Neural cell (in vitro differentiated cells): ENCODE data around the gene CHST2. TPM values are rescaled to one million over a fixed set of nuclear protein-coding genes. Genes with fewer than 3 reads are reported as not detected.

Source experiments
- H2AFZ ChIP-seq: fragments of 200-600, 300-800 bp; sonication (generic), shearing (Covaris generic); 2 replicates; pipeline ENCODE4 v1.6.0; 2014; ENCODE audit warnings: low read depth, mild to moderate bottlenecking, antibody characterized with exemption, low read length, moderate library complexity
- H3F3A ChIP-seq: fragments of 200-600 bp; shearing (Covaris generic); 2 replicates; pipeline ENCODE4 v1.6.1; 2016; ENCODE audit warnings: mild to moderate bottlenecking, moderate library complexity, mixed read lengths, antibody characterized with exemption, low read length; ENCODE audit not compliant: insufficient read depth, poor library complexity, severe bottlenecking
- H3K27ac ChIP-seq: fragments of 200-600, 300-800 bp; sonication (generic), shearing (Covaris generic); 2 replicates; pipeline ENCODE4 v1.5.1; 2014; ENCODE audit warnings: mild to moderate bottlenecking, low read length, moderate library complexity
- H3K27me3 ChIP-seq: fragments of 300-800, 200-600 bp; sonication (generic), shearing (Covaris generic); 2 replicates; pipeline ENCODE4 v1.6.0; 2014; ENCODE audit warnings: mild to moderate bottlenecking, low read depth, low read length, moderate library complexity; ENCODE audit not compliant: insufficient read depth
- H3K36me3 ChIP-seq: fragments of 300-800, 200-600 bp; sonication (generic), shearing (Covaris generic); 2 replicates; pipeline ENCODE4 v1.5.1; 2014; ENCODE audit warnings: mild to moderate bottlenecking, antibody characterized with exemption, low read length, moderate library complexity; ENCODE audit not compliant: insufficient read depth
- H3K4me2 ChIP-seq: fragments of 300-800, 200-600 bp; sonication (generic), shearing (Covaris generic); 2 replicates; pipeline ENCODE4 v1.6.0; 2014; ENCODE audit warnings: mild to moderate bottlenecking, low read length
- H3K4me3 ChIP-seq: fragments of 300-800, 200-600 bp; sonication (generic), shearing (Covaris generic); 2 replicates; pipeline ENCODE4 v1.5.1; 2014; ENCODE audit warnings: mild to moderate bottlenecking, low read length, moderate library complexity
- H3K79me2 ChIP-seq: fragments of 200-600 bp; shearing (Covaris generic); replicated peaks from 2 replicates; pipeline ENCODE4 v1.6.0; 2014; ENCODE audit warnings: mild to moderate bottlenecking, low read length, moderate library complexity; ENCODE audit not compliant: insufficient read depth
- H3K9ac ChIP-seq: fragments of 300-800, 200-600 bp; sonication (generic), shearing (Covaris generic); 2 replicates; pipeline ENCODE4 v1.6.1; 2016; ENCODE audit warnings: mild to moderate bottlenecking, low read length, mixed read lengths
- H3K9me2 ChIP-seq: fragments of 200-600 bp; shearing (Covaris generic); 2 replicates; pipeline ENCODE4 v1.6.1; 2016; ENCODE audit warnings: mild to moderate bottlenecking, low read length, mixed read lengths; ENCODE audit not compliant: insufficient read depth
- H3K9me3 ChIP-seq: fragments of 200-600, 300-800 bp; sonication (generic), shearing (Covaris generic); 2 replicates; pipeline ENCODE4 v1.6.1; 2016; ENCODE audit warnings: mild to moderate bottlenecking, mixed run types, low read length, moderate library complexity, mixed read lengths
- H4K20me1 ChIP-seq: fragments of 200-600 bp; shearing (Covaris generic); 2 replicates; pipeline ENCODE4 v1.6.1; 2016; ENCODE audit warnings: mild to moderate bottlenecking, mixed run types; ENCODE audit not compliant: insufficient read depth
- EP300 ChIP-seq: fragments of 450-650 bp; conservative IDR thresholded peaks from 2 replicates; pipeline ENCODE4 v1.6.1; 2014; ENCODE audit warnings: antibody characterized with exemption, mild to moderate bottlenecking, moderate library complexity; ENCODE audit not compliant: poor library complexity, severe bottlenecking
- EZH2 ChIP-seq: fragments of 200-600, 300-800 bp; shearing (Covaris generic), sonication (generic); IDR thresholded peaks from 2 replicates; pipeline ENCODE4 v1.6.1; 2014; ENCODE audit warnings: antibody characterized with exemption, low read length, borderline replicate concordance, mild to moderate bottlenecking; ENCODE audit not compliant: insufficient read depth, poor library complexity, severe bottlenecking
- MXI1 ChIP-seq: fragments of 450-650 bp; conservative IDR thresholded peaks from 2 replicates; pipeline ENCODE4 v1.6.1; 2014; ENCODE audit warnings: antibody characterized with exemption, mild to moderate bottlenecking; ENCODE audit not compliant: poor library complexity, severe bottlenecking
- POLR2AphosphoS5 ChIP-seq: IDR thresholded peaks from 2 replicates; pipeline ENCODE4 v1.6.1; 2012
- RAD21 ChIP-seq: fragments of 450-650 bp; conservative IDR thresholded peaks from 2 replicates; pipeline ENCODE4 v1.6.1; 2014; ENCODE audit warnings: antibody characterized with exemption, mild to moderate bottlenecking, moderate library complexity
- SMC3 ChIP-seq: fragments of 450-650 bp; conservative IDR thresholded peaks from 2 replicates; pipeline ENCODE4 v1.6.1; 2014; ENCODE audit warnings: antibody characterized with exemption, mild to moderate bottlenecking, moderate library complexity; ENCODE audit not compliant: poor library complexity
- TAF1 ChIP-seq: IDR thresholded peaks from 2 replicates; pipeline ENCODE4 v1.6.1; 2012; ENCODE audit warnings: low read depth
- polyA plus RNA-seq: library from polyadenylated mRNA; depleted of rRNA; stranded (reverse); fragments of >200 nt; gene quantifications from 2 replicates; pipeline ENCODE4 v1.2.3, GENCODE V29; 2014
- TF ChIP-seq, protein P1 (sequence below): IDR thresholded peaks from 2 replicates; pipeline ENCODE4 v1.6.1; 2012; ENCODE audit warnings: borderline replicate concordance
- TF ChIP-seq, protein P2 (sequence below): fragments of 450-650 bp; IDR thresholded peaks from 2 replicates; pipeline ENCODE4 v1.5.1; 2014; ENCODE audit warnings: antibody characterized with exemption, mild to moderate bottlenecking, moderate library complexity; ENCODE audit not compliant: poor library complexity, severe bottlenecking

CHST2 gene
- polyA plus RNA-seq, 1 donor from 2014 or later = 5.0 TPM

DNA sequence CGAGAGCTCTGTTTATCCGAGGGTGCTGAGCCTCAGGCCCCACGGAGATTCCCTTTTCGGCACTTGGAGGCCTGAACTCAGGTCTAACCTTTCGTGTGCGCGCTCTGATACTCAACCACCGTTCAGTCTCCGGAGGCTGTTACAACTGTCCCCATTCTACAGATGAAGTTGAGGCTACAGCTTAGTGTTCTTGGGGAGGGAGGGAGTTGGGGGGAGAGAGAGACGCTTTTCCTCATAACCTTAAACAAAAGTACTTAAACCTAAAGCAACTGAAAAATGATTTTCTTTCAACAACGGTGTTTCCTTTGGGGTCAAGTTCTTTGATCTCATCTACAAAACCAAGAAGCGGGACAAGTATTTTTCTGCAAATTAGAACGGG is 952 bp upstream of the CHST2 start:
- no peaks in the 10 kb centered on the region for H3K9me2 ChIP-seq
- H3K27me3 ChIP-seq = peaks cover 30% of the 10 kb centered on the region

DNA sequence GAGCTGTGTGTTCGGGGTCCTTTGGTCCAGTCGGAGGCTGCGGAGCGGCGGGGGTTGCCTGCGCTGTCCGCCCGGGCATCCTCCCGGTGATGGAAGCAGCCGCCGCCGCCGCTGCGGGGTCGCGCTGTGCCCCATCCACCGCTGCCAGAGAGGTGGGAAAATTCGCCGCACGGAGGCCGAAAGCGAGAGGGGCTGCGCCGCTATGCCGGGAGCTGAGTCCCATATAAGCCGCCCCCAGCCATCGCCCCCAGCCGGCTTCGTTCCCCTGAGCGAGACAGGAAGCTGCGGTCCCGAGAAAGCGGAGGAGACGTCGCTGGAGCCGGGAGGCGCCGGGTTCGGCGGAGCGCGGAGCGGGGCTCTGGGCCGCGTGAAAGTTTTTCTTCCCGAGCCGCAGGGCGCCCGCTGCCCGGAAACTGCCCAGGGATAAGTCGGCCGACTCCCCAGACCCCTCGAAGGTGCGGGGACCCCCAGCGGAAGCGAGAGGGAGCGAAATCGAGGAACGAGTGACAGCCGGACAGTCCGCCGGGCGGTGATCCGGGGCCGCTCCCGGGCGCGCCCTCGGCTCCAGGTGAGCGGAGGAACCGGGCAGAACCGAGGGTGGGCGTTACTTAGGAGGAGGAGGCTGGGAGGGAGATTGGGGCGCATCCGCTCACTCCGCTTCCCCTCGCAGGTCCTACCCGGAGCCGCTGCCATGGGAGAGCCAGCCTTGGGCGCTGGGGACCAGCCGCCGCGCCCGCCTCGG is 574 bp downstream of the CHST2 start:
- H3F3A ChIP-seq = no peaks in the 10 kb centered on the region
- no peaks in the 10 kb centered on the region for H4K20me1 ChIP-seq
- peak overlapping the region; percentile 95 for H3K4me3 ChIP-seq
- peak; percentile 48 for TF ChIP-seq RAD21
- TF ChIP-seq, protein P1, sequence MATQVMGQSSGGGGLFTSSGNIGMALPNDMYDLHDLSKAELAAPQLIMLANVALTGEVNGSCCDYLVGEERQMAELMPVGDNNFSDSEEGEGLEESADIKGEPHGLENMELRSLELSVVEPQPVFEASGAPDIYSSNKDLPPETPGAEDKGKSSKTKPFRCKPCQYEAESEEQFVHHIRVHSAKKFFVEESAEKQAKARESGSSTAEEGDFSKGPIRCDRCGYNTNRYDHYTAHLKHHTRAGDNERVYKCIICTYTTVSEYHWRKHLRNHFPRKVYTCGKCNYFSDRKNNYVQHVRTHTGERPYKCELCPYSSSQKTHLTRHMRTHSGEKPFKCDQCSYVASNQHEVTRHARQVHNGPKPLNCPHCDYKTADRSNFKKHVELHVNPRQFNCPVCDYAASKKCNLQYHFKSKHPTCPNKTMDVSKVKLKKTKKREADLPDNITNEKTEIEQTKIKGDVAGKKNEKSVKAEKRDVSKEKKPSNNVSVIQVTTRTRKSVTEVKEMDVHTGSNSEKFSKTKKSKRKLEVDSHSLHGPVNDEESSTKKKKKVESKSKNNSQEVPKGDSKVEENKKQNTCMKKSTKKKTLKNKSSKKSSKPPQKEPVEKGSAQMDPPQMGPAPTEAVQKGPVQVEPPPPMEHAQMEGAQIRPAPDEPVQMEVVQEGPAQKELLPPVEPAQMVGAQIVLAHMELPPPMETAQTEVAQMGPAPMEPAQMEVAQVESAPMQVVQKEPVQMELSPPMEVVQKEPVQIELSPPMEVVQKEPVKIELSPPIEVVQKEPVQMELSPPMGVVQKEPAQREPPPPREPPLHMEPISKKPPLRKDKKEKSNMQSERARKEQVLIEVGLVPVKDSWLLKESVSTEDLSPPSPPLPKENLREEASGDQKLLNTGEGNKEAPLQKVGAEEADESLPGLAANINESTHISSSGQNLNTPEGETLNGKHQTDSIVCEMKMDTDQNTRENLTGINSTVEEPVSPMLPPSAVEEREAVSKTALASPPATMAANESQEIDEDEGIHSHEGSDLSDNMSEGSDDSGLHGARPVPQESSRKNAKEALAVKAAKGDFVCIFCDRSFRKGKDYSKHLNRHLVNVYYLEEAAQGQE = no peak
- peak; percentile 16 for TF ChIP-seq MXI1
- no peak for TF ChIP-seq POLR2AphosphoS5
- TF ChIP-seq, protein P2, sequence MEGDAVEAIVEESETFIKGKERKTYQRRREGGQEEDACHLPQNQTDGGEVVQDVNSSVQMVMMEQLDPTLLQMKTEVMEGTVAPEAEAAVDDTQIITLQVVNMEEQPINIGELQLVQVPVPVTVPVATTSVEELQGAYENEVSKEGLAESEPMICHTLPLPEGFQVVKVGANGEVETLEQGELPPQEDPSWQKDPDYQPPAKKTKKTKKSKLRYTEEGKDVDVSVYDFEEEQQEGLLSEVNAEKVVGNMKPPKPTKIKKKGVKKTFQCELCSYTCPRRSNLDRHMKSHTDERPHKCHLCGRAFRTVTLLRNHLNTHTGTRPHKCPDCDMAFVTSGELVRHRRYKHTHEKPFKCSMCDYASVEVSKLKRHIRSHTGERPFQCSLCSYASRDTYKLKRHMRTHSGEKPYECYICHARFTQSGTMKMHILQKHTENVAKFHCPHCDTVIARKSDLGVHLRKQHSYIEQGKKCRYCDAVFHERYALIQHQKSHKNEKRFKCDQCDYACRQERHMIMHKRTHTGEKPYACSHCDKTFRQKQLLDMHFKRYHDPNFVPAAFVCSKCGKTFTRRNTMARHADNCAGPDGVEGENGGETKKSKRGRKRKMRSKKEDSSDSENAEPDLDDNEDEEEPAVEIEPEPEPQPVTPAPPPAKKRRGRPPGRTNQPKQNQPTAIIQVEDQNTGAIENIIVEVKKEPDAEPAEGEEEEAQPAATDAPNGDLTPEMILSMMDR = peak; percentile 18
- TF ChIP-seq EZH2 = no peak
- no peak for TF ChIP-seq EP300
- TF ChIP-seq SMC3 = no peak
- peak; percentile 42 for TF ChIP-seq TAF1
- H3K4me2 ChIP-seq = peak overlapping the region; percentile 62
- H2AFZ ChIP-seq = peak overlapping the region; percentile 33
- no peaks in the 10 kb centered on the region for H3K36me3 ChIP-seq
- H3K9ac ChIP-seq = peak overlapping the region; percentile 64
- H3K9me3 ChIP-seq = no peaks in the 10 kb centered on the region
- H3K9me2 ChIP-seq = no peaks in the 10 kb centered on the region
- peaks cover 30% of the 10 kb centered on the region for H3K27me3 ChIP-seq
- no peaks in the 10 kb centered on the region for H3K79me2 ChIP-seq
- H3K27ac ChIP-seq = no peak overlapping the region

More for the DNA sequence above, 952 bp upstream of the CHST2 start:
- Histone ChIP-seq H3K9me3 (no peaks in the 10 kb centered on the region), H3K79me2 (no peaks in the 10 kb centered on the region), H3K4me2 (no peak overlapping the region), H4K20me1 (no peaks in the 10 kb centered on the region), H3K36me3 (no peaks in the 10 kb centered on the region), H2AFZ (peak overlapping the region; percentile 27), H3K9ac (no peak overlapping the region), H3K27ac (no peak overlapping the region), H3K4me3 (peak overlapping the region; percentile 95), H3F3A (no peaks in the 10 kb centered on the region)
- TF ChIP-seq RAD21 = no peak
- no peak for TF ChIP-seq EZH2
- TF ChIP-seq TAF1 = no peak
- no peak for TF ChIP-seq MXI1
- TF ChIP-seq, protein P1 = no peak
- no peak for TF ChIP-seq SMC3
- no peak for TF ChIP-seq POLR2AphosphoS5
- TF ChIP-seq, protein P2 = no peak
- no peak for TF ChIP-seq EP300
